Esophagus muscularis mucosa (tissue), 3 donors: Measurements from ENCODE around the gene SEMA3D.

Source experiments
- CTCF ChIP-seq, 3 experiments: fragments of 200-600 bp in 2 of 3; fragments of 450-650 bp in 1 of 3; sonication (generic) in 2 of 3; IDR thresholded peaks; one replicate each; pipeline ENCODE4 v1.5.1; 2017 to 2019; ENCODE audit warnings: antibody characterized with exemption in 3 of 3, mild to moderate bottlenecking in 2 of 3, moderate library complexity in 1 of 3
- POLR2A ChIP-seq: fragments of 450-650 bp; IDR thresholded peaks from one replicate; pipeline ENCODE4 v1.6.1; 2017; ENCODE audit warnings: antibody characterized with exemption, moderate library complexity, mild to moderate bottlenecking, low read depth
- POLR2AphosphoS5 ChIP-seq, 2 donors: sonication (generic); formaldehyde crosslinking; IDR thresholded peaks; one replicate each; pipeline ENCODE4 v1.6.1; 2017; ENCODE audit warnings: antibody characterized with exemption in 2 of 2

- TF ChIP-seq CTCF (IDR thresholded peaks at IDR 0.05) = no peak
- TF ChIP-seq POLR2A = no peak
- no peak for TF ChIP-seq POLR2AphosphoS5 (IDR thresholded peaks at IDR 0.05)
Observed at GRCh38 chr7:85176197-85176596, 10.7 kb downstream of the SEMA3D start.
